HG02943 (cell line): ENCODE data around the gene MED12L.
A peak's percentile ranks its signal among the peaks of the same experiment; 100 is the strongest.
"Not testable (repeated sequence)": the region's sequence is repeated elsewhere in the genome, so short reads cannot be mapped to it uniquely, and the experiment has no call there.

ENCODE experiments used
- ATAC-seq: cut with Tn5 transposase; IDR thresholded peaks from one replicate; pipeline ENCODE4 v1.9.1; 2021; ENCODE audit warnings: mild to moderate bottlenecking, low read depth, moderate library complexity; ENCODE audit not compliant: unreplicated experiment

MED12L gene

GRCh38 chr3:151230646-151231045, 145.2 kb downstream of the MED12L start:
- no peak for ATAC-seq

DNA sequence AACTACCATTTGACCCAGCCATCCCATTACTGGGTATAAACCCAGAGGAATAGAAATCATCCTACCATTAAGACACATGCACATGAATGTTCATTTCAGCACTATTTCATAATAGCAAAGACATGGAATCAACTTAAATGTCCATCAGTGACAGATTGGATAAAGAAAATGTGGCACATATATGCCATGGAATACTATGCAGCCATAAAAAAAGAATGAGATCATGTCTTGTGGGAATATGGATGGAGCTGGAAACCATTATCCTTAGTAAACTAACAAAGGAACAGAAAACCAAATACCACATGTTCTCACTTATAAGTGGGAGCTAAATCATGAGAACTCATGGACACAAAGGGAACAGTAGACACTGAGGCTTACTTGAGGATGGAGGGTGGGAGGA, 146.9 kb downstream of the MED12L start:
- ATAC-seq = not testable (repeated sequence)

DNA sequence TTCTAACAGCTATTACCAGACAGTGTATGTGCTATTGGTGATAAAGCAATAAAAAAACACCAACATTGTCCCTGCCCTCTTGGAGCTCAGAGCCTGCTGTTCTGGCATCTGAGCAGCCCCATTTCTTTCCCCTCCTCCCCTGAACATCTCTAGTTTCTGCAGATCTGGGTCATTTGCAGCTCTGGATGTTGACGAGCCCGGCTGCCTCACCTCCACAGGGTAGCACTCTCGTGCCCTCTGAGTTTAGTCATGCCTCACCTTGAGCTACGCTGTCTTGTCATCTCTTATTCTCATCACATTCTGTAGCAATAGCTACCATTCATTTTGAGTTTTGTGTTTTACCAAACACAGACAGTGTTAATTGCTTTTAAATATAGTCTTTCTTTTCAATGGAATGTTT, 147.5 kb downstream of the MED12L start:
- ATAC-seq = no peak

DNA sequence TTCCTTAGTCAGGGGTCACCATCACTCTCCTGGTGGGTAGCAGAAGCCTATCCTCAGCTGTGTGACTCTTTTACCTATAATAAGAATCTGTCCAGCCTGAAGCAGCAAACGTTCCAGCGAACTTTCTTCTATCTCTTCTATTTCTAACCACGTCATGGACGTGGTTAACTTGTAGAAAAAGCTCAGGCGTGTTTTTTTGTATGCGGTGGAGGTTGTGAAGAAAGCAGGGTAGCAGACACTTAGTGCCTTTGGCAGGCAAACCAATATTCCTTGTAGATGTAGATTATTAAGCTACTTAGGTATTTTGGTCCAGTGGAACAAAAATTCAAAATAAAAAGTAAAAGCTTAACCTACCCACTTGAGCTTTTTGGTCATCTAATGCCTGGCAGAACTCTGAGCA, 149.4 kb downstream of the MED12L start:
- ATAC-seq = no peak

- ATAC-seq = no peak
Observed at GRCh38 chr3:151236316-151236715, 150.9 kb downstream of the MED12L start.

DNA sequence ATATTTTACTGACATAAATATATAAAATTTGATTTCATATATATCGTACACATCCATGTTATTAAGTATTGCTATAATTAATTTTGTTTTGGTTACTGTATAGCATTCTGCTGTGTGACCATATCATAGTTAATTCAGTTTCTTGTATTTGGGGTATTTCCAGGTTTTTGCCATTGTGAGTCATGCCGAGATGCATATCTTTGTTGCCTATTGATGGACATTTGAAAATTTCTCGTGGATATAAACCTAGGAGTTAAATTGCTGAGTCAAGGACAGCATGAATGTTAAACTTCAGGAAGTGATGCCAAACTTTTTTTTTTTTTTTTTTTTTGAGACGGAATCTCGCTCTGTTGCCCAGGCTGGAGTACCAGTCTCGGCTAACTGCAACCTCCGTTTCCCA, 151.3 kb downstream of the MED12L start:
- no peak for ATAC-seq

DNA sequence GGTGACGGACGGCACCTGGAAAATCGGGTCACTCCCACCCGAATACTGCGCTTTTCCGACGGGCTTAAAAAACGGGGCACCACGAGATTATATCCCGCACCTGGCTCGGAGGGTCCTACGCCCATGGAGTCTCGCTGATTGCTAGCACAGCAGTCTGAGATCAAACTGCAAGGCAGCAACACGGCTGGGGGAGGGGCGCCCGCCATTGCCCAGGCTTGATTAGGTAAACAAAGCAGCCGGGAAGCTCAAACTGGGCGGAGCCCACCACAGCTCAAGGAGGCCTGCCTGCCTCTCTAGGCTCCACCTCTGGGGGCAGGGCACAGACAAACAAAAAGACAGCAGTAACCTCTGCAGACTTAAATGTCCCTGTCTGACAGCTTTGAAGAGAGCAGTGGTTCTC, 156.5 kb downstream of the MED12L start:
- not testable (repeated sequence) for ATAC-seq

DNA sequence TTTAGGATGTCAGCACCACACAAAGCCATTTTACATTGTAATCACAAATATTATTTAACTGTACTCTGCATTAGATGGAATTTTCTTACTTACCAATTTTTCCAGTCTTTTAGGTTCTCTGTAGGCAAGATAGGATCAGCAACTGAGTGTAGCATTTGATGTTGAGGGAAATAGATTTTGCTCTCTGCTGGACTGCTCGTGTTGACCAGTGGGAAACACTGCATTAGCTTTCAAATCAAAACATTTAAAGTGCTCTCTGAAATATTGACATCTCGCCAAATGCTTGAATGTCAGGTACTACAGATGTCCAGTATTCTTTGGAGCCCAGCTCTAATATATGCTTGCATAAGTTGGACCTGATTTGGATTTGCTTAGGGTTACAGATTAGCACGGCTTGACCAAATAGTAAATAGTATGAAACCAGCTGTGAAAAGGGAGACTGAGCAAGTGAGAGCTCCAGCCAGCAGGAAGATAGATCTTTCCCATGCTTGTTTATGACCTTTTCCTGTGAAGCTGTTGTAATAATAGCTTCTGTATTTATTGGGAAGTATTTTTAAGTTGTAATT, 163.4 kb downstream of the MED12L start:
- ATAC-seq = no peak

- no peak for ATAC-seq
Observed at GRCh38 chr3:151256749-151257148, 171.3 kb downstream of the MED12L start.

DNA sequence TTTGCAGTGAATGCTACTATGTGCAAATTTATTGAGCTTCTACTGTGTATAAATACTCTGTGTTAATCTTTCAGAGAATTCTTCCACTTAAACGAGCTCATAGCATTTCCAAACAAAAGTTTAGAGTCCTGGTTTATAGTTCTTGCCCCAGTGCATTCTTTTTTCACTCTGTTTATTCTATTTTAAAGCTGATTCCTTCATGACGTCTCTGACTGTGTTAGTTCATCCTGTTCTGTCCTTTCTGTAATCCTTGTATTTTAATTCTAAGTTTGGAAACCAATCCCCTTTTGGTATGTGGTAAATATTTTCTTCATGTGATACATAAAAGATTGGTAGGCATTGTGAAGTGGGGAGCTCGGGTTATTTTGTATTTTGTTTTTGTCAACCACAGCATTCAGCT, 174.2 kb downstream of the MED12L start:
- no peak for ATAC-seq

- no peak for ATAC-seq
Observed at GRCh38 chr3:151262871-151263525, 177.5 kb downstream of the MED12L start.

DNA sequence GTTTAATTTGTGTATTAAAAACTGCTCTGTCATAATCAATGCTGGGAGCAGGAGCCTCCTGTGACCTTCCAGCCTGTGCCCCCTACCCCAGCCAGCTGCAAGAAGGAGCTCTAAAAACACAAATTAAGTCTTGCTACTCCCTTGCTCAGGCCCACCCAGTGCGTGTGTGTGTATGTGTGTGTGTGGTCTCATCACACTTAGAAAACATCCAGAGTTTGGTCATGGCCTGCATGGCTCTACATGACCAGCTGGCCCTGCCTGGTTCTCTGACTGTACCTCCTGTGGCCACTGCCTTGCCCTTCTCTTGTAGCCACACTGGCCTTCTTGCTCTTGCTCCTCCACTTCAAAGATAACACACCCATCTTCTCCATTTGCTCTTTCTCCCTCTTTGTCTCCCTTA, 179.1 kb downstream of the MED12L start:
- no peak for ATAC-seq

DNA sequence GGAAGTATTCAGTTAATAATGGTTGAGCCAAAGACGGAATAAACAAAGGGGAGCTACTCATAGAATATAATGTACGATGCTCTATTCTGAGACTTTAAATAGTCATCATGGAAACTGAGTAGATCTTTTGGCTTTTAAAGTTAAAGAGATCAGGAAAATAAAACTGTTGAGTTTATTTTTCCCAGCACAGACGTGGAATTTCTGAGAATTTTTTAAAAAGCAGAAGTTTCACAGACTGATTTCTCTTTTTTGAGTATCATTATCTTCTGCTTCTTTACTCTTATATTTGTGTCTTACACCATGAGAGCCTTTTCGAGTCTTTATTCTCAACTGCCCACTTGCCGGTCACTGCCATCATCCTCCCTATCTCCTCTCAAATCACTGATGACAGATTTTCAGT, 179.7 kb downstream of the MED12L start:
- no peak for ATAC-seq

DNA sequence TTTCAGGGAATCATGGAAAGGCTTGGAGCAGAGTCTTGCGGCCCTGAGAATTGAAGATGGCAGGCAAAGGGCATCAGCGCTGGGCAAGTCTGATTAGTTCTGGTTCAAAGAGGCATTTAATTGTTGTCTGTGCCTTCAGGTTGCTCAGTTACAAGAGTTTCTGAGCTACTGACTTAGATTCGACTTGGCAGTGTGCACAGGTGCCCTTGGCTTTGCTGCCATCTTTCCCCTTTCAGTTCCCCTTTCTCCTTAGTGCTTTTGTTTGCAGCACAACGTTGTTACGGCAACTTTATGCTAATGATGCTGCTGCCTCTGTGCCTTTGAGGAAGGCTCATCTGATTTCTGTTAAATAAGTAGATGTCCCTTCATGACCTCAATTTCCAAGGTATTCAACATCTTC, 180.4 kb downstream of the MED12L start:
- peak; percentile 96 for ATAC-seq

GRCh38 chr3:151267066-151267465, 181.6 kb downstream of the MED12L start:
- no peak for ATAC-seq

- peak; percentile 50 for ATAC-seq
Observed at GRCh38 chr3:151268267-151269235, 183.1 kb downstream of the MED12L start.

- ATAC-seq = no peak
Observed at GRCh38 chr3:151269631-151270030, 184.2 kb downstream of the MED12L start.

DNA sequence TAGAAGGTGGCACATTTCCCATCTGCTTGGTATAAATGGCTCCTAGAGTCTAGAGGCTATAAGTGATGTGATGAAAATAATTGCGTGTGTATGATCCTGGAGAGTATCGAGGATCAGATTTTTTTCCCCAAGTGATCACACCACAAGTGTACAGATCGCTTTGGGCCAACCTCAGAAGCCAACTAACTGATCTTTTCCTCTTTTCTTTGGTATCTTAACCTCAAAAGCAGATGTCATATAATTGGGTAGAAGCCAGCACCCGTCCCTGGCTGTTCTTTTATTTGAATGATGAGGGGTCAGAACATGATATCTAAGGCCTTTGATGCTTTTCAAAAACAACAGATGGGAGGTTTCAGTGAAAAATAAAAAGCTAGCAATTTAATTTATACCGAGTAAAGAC, 189.6 kb downstream of the MED12L start:
- no peak for ATAC-seq

- ATAC-seq = no peak
Observed at GRCh38 chr3:151276038-151276686, 190.7 kb downstream of the MED12L start.

GRCh38 chr3:151276687-151277042, 191.2 kb downstream of the MED12L start:
- ATAC-seq = no peak

DNA sequence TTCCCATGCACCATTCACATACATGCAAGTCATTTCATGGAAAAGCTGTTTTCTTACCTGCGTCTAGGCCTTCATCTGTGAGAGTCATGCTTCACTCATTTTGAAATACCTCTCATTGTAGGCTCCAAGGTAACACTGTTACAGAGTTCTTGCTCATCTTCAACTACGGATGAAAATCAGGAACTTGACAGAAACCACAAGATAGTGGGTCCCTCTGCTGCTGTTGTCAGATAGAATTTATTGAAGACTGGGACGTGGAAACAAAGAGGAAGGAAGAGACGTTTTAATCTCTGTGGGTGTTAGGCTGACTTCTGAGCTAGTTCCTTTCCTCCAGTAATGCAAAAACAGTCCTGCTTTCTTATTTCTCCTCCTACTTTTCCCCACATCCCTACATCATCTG, 192.8 kb downstream of the MED12L start, which contains the start of gene P2RY14:
Gene P2RY14 (minus strand): TSS at position 313 of the 400 bp plus-strand sequence. CDS start 64,226 bp downstream, outside the sequence.
- no peak for ATAC-seq
